K562 (cell line): ENCODE results near the gene CHD5. TPM values are rescaled to one million over a fixed set of nuclear protein-coding genes. Genes with fewer than 3 reads are reported as not detected.

Source experiments
- ATAC-seq: fragments of 200-7000 bp; cut with Tn5 transposase; 3 replicates; pipeline ENCODE4 v1.9.1; 2020; ENCODE audit warnings: moderate library complexity
- BruUV-seq: library from RNA; stranded (reverse); fragments of 400-500 nt; replicated peaks from 2 replicates; lab custom pipeline; 2021; lab: Mats Ljungman, UMichigan
- CTCF ChIA-PET: fragments of 300-600 bp; formaldehyde crosslinking; extraction: SDS; loops from one replicate; lab custom pipeline; 2021; ENCODE audit warnings: low intra/inter-chr PET ratio; lab: Yijun Ruan, JAX
- POLR2A ChIA-PET: fragments of 300-600, 350-650 bp; sonication (Branson Sonifier 250); formaldehyde crosslinking; extraction: SDS; loops from one replicate; lab custom pipeline; 2021; ENCODE audit warnings: antibody characterized with exemption, inconsistent platforms; lab: Yijun Ruan, JAX
- DNase-seq, 4 experiments: peaks; one replicate each; pipeline versions ENCODE4 v3.0.0 to v3.0.0-alpha.2; 2011 to 2018; ENCODE audit warnings: low spot score in 3 of 4, mixed read lengths in 3 of 4; ENCODE audit errors: extremely low read depth in 1 of 4
- FAIRE-seq: peaks from 2 replicates; lab custom pipeline; 2011; peaks lifted over from hg19 to GRCh38; lab: Jason Lieb, UNC
- H2AFZ ChIP-seq: 2 replicates; pipeline ENCODE4 v1.6.0; 2011; ENCODE audit warnings: low read depth, low read length, control low read depth, inconsistent platforms
- H3K27ac ChIP-seq: fragments of 200-600 bp; 3 replicates; pipeline ENCODE4 v1.8.0; 2011; ENCODE audit warnings: low read depth, mild to moderate bottlenecking, control low read depth, inconsistent platforms, low read length, moderate library complexity, mixed read lengths; ENCODE audit errors: extremely low read depth
- H3K27me3 ChIP-seq, 2 experiments: fragments of 300-600 bp in 1 of 2; 2 replicates in 1 of 2; 3 replicates in 1 of 2; pipeline versions ENCODE4 v1.6.0 to v1.8.0; 2011; ENCODE audit warnings: inconsistent platforms in 2 of 2, low read length in 2 of 2, mild to moderate bottlenecking in 1 of 2, mixed read lengths in 1 of 2, moderate library complexity in 1 of 2; ENCODE audit not compliant: control insufficient read depth in 2 of 2, insufficient read depth in 2 of 2
- H3K36me3 ChIP-seq: fragments of 300-600 bp; 3 replicates; pipeline ENCODE4 v1.8.0; 2011; ENCODE audit warnings: mild to moderate bottlenecking, low read length, inconsistent platforms; ENCODE audit not compliant: control insufficient read depth, insufficient read depth
- H3K4me1 ChIP-seq, 2 experiments: fragments of 200-600 bp in 1 of 2; replicated peaks in 1 of 2; 2 replicates in 1 of 2; 3 replicates in 1 of 2; pipeline versions ENCODE4 v1.5.1 to v1.8.0; 2011; ENCODE audit warnings: inconsistent platforms in 2 of 2, low read length in 2 of 2, mild to moderate bottlenecking in 1 of 2, mixed read lengths in 1 of 2, moderate library complexity in 1 of 2; ENCODE audit not compliant: control insufficient read depth in 2 of 2, insufficient read depth in 2 of 2
- H3K4me2 ChIP-seq: 2 replicates; pipeline ENCODE4 v1.6.1; 2011; ENCODE audit warnings: low read length, control low read depth, inconsistent platforms, mixed read lengths; ENCODE audit not compliant: insufficient read depth
- H3K4me3 ChIP-seq: fragments of 200-600 bp; sonication (generic), shearing (Covaris generic); 2 replicates; pipeline ENCODE4 v1.5.1; 2016; ENCODE audit warnings: control low read depth, inconsistent platforms
- H3K79me2 ChIP-seq: fragments of 200-600 bp; 3 replicates; pipeline ENCODE4 v1.8.0; 2011; ENCODE audit warnings: low read length, inconsistent platforms; ENCODE audit not compliant: control insufficient read depth, insufficient read depth
- H3K9ac ChIP-seq, 2 experiments: 2 replicates each; pipeline versions ENCODE4 v1.6.0 to v1.6.1; 2011; ENCODE audit warnings: low read depth in 2 of 2, low read length in 2 of 2, control low read depth in 1 of 2, inconsistent platforms in 1 of 2, mild to moderate bottlenecking in 1 of 2, mixed read lengths in 1 of 2; ENCODE audit not compliant: insufficient read depth in 1 of 2
- H3K9me1 ChIP-seq: one replicate; pipeline ENCODE4 v1.6.0; 2011; ENCODE audit warnings: inconsistent platforms, mild to moderate bottlenecking, low read length, moderate library complexity; ENCODE audit not compliant: control insufficient read depth, insufficient read depth
- H3K9me3 ChIP-seq: replicated peaks from 2 replicates; pipeline ENCODE4 v1.5.1; 2011; ENCODE audit warnings: low read depth, low read length, inconsistent platforms; ENCODE audit not compliant: control insufficient read depth, insufficient read depth
- H4K20me1 ChIP-seq: replicated peaks from 2 replicates; pipeline ENCODE4 v1.6.1; 2011; ENCODE audit warnings: low read length, inconsistent platforms, mixed read lengths; ENCODE audit not compliant: control insufficient read depth, insufficient read depth
- CREBBP ChIP-seq: IDR thresholded peaks from one replicate; pipeline ENCODE4 v1.6.1; 2012; ENCODE audit warnings: low read depth, mild to moderate bottlenecking, control low read depth, inconsistent platforms, low read length
- DNMT1 ChIP-seq: fragments of 450-650 bp; IDR thresholded peaks from 2 replicates; pipeline ENCODE4 v1.6.1; 2016; ENCODE audit warnings: antibody characterized with exemption, mild to moderate bottlenecking
- GABPB2 ChIP-seq: fragments of 250-450 bp; sonication (Bioruptor Pico); conservative IDR thresholded peaks from 2 replicates; pipeline ENCODE4 v1.5.1; 2021; ENCODE audit warnings: mild to moderate bottlenecking
- MEF2D ChIP-seq: conservative IDR thresholded peaks from 2 replicates; pipeline ENCODE4 v1.6.1; 2016; ENCODE audit warnings: low read depth, missing genetic modification characterization, missing compliant biosample characterization
- MIER1 ChIP-seq: fragments of 450-650 bp; IDR thresholded peaks from 2 replicates; pipeline ENCODE4 v1.6.1; 2016; ENCODE audit warnings: antibody characterized with exemption, mild to moderate bottlenecking, low read depth
- NEUROD1 ChIP-seq: fragments of 150-350 bp; IDR thresholded peaks from 2 replicates; pipeline ENCODE4 v1.6.1; 2014; ENCODE audit warnings: borderline replicate concordance, low read length, low read depth; ENCODE audit not compliant: partially characterized antibody
- PYGO2 ChIP-seq: fragments of 450-650 bp; IDR thresholded peaks from 2 replicates; pipeline ENCODE4 v1.6.1; 2016; ENCODE audit warnings: mild to moderate bottlenecking, missing genetic modification characterization, moderate library complexity, missing compliant biosample characterization
- TSC22D4 ChIP-seq: fragments of 450-650 bp; IDR thresholded peaks from 2 replicates; pipeline ENCODE4 v1.6.1; 2016; ENCODE audit warnings: missing genetic modification characterization, missing biosample characterization, control low read depth
- ZBTB7A ChIP-seq: IDR thresholded peaks from 2 replicates; pipeline ENCODE4 v1.6.1; 2011; ENCODE audit warnings: low read depth, mild to moderate bottlenecking, low read length, moderate library complexity, borderline replicate concordance; ENCODE audit not compliant: control insufficient read depth
- ZMIZ1 ChIP-seq, 2 experiments: fragments of 150-350 bp in 1 of 2; IDR thresholded peaks; 2 replicates each; pipeline ENCODE4 v1.6.1; 2012 to 2016; ENCODE audit warnings: low read depth in 2 of 2, low read length in 2 of 2, mild to moderate bottlenecking in 1 of 2, moderate library complexity in 1 of 2
- WGBS: fragments of 100-300 bp; shearing (Covaris generic); methylation state at CpG from one replicate; pipeline ENCODE4 v1.1.6; 2016; ENCODE audit warnings: low coverage, mixed read lengths; ENCODE audit not compliant: insufficient coverage; ENCODE audit errors: missing lambda C conversion rate; 5-methylcytosine and 5-hydroxymethylcytosine counted together
- in situ Hi-C: fragments of 300-500 bp; cut with MboI; formaldehyde crosslinking; loops from 4 replicates; pipeline ENCODE4 v1.15.0; 2018; ENCODE audit warnings: inconsistent platforms, mixed read lengths
- intact Hi-C: fragments of 100-400 bp; cut with micrococcal nuclease; formaldehyde crosslinking; loops from 2 replicates; pipeline ENCODE4 v1.14.2; 2022
- polyA plus RNA-seq, 8 experiments: library from polyadenylated mRNA; depleted of rRNA in 4 of 8; stranded (reverse) in 5 of 8; unstranded in 3 of 8; fragments of >200 nt; fragmentation: Nextera tagmentation in 2 of 8; fragmentation: Illumina TruSeq in 1 of 8; extraction: Ambion mirVana in 2 of 8; extraction: Trizol in 1 of 8; gene quantifications; 2 replicates each; pipeline versions ENCODE4 v1.2.1 to v1.2.3, GENCODE V29; 2011 to 2014; ENCODE audit warnings: inconsistent platforms in 1 of 8, missing spikeins in 1 of 8
- total RNA-seq, 7 experiments: library from RNA; depleted of rRNA in 6 of 7; stranded (reverse); fragments of >200 nt in 6 of 7; fragmentation: Illumina TruSeq in 2 of 7; extraction: Trizol in 2 of 7; gene quantifications; 2 replicates each; pipeline versions ENCODE4 v1.2.1 to v1.2.3, GENCODE V29; 2011 to 2021; ENCODE audit warnings: low replicate concordance in 1 of 7
- TF ChIP-seq, protein P1 (sequence below), 2 experiments: IDR thresholded peaks in 1 of 2; conservative IDR thresholded peaks in 1 of 2; 2 replicates each; pipeline ENCODE4 v1.6.1; 2016; ENCODE audit warnings: low read depth in 2 of 2, mild to moderate bottlenecking in 1 of 2, missing compliant biosample characterization in 1 of 2, missing genetic modification characterization in 1 of 2, moderate library complexity in 1 of 2

Gene CHD5
- total and polyA plus RNA-seq, 9 of the 15 experiments (the other 6 are each of a cell fraction or from before 2014, with no cell fraction given): 0.03 to 0.52 (median 0.11) TPM; not detected in 2

DNA sequence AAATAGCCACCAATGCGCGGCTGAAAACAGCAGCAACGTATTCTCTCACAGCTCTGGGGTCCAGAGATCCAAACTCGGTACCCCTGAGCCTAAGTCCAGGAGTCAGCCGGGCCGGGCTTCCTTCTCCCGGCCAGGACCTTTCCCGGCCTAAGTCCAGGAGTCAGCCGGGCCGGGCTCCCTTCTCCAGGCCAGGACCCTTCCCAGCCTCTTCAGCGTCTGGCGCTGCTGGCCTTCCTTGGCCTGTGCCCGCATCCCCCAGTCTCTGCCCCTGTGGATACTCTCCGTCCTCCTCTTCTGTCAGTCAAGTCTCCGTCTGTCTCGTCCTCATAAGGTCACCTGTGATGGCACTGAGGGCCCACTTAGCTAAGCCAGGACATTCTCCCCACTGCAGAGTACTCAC is 102.2 kb downstream of the CHD5 start:
- Histone ChIP-seq H3K9me1 (peaks cover 2% of the 10 kb centered on the region), H3K79me2 (no peaks in the 10 kb centered on the region), H3K27me3 (peaks cover 56 to 69% of the 10 kb centered on the region in 2 experiments), H3K27ac (no peak overlapping the region), H3K36me3 (no peaks in the 10 kb centered on the region), H3K4me2 (no peak overlapping the region), H3K9ac (no peak overlapping the region), H4K20me1 (peaks cover 30% of the 10 kb centered on the region), H3K9me3 (no peaks in the 10 kb centered on the region), H3K4me1 (peaks cover 2 to 21% of the 10 kb centered on the region in 2 experiments; a peak in 4 of 5 replicates), H2AFZ (no peak overlapping the region), H3K4me3 (no peak overlapping the region)
- TF ChIP-seq ZMIZ1 (IDR thresholded peaks at IDR 0.05; ENCODE audit: low read depth in 2 of 2, low read length in 2 of 2): no peak
- TF ChIP-seq MEF2D (tag): no peak
- TF ChIP-seq MIER1: no peak
- no peak for TF ChIP-seq GABPB2
- TF ChIP-seq TSC22D4: no peak
- no peak for TF ChIP-seq PYGO2 (tag)
- TF ChIP-seq ZBTB7A: no peak
- no peak for TF ChIP-seq DNMT1
- no peak for TF ChIP-seq NEUROD1
- TF ChIP-seq, protein P1, sequence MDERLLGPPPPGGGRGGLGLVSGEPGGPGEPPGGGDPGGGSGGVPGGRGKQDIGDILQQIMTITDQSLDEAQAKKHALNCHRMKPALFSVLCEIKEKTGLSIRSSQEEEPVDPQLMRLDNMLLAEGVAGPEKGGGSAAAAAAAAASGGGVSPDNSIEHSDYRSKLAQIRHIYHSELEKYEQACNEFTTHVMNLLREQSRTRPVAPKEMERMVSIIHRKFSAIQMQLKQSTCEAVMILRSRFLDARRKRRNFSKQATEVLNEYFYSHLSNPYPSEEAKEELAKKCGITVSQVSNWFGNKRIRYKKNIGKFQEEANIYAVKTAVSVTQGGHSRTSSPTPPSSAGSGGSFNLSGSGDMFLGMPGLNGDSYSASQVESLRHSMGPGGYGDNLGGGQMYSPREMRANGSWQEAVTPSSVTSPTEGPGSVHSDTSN (CRISPR knock-in tag; IDR thresholded peaks at IDR 0.05; ENCODE audit: low read depth): no peak
- TF ChIP-seq, protein P1 (tag; conservative IDR thresholded peaks at IDR 0.05; ENCODE audit: low read depth): no peak
- no peak for TF ChIP-seq CREBBP
- no TSS peak for BruUV-seq
- intact Hi-C loops (no loop called here), in situ Hi-C loops (no loop called here)
- ChIA-PET POLR2A (interaction anchor here (0.7 kb wide), 1 partner anchor 75 kb away, joined by 4 read pairs; no protein-coding TSS in a partner anchor), CTCF (no interaction called here)
- FAIRE-seq: no peak
- WGBS: 16% methylated on average over 16 of the region's 16 CpGs
- no peak for ATAC-seq
- no peak for DNase-seq
